AG20443 (cell line): ENCODE data around the gene BBS1.
"Not testable (repeated sequence)": the region's sequence is repeated elsewhere in the genome, so short reads cannot be mapped to it uniquely, and the experiment has no call there.

Experiments used
- DNase-seq: peaks from one replicate; pipeline ENCODE4 v3.0.0; 2012; ENCODE audit warnings: low spot score, mixed read lengths

Gene BBS1

DNA sequence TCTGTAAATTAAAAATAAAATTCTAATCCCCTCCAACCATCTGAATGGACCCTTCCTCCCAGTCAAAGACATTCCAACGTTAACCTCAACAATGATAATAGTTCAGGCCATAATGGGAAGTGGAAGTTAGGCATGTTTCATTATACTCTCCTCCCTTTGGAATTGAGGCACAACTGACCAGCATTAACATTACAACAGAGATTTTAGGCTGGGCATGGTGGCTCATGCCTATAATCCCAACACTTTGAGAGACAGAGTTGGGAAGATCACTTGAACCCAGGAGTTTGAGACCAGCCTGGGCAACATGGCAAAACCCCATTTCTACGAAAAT is 60.4 kb downstream of the BBS1 start:
- no peak for DNase-seq

DNA sequence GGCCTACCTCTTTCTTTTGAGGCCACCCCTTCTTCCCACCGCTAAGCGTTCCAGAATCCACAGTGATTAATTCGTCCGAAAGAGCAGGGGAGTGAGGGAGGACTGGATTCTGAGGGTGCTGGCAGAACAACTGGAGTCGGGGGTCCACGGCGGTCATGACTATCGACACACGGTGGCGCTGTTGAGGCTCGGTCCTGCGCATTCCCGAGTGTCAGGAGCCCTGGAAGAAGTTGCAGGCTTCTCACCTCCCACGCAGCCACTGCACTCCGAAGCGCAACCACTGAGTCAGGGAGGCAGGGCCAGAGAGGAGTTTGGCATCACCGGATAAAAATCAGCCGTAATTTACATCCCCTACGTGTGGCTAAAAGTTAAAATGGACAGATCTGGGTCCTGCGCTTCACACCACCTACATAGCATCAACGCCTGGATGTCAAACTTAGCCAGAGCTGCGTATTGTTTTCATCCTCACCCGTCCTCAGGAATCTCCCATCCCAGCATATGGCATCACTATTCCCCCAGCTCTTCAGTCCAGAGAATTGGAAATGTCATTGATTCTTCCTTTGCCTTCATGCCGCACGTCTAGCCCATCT is 68.7 kb downstream of the BBS1 start:
- DNase-seq, result peak; percentile 93

DNA sequence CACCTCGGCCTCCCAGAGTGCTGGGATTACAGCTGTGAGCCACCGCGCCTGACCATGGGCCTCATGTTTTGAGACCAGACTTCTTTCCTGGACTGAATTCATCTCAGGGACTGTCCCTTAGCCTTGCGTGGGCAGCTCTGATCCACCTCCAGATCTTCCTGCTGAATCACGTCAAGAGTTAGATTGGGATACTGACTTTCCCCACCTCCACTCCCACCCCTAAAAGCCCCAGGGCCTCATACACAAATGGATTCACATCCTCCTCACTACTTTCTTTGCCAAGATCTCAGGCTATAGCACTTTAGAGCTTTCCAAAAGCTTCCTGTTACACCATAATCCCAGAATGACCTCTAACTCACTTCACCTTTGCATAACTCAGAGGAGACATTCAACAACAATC is 70.4 kb downstream of the BBS1 start:
- no peak for DNase-seq

DNA sequence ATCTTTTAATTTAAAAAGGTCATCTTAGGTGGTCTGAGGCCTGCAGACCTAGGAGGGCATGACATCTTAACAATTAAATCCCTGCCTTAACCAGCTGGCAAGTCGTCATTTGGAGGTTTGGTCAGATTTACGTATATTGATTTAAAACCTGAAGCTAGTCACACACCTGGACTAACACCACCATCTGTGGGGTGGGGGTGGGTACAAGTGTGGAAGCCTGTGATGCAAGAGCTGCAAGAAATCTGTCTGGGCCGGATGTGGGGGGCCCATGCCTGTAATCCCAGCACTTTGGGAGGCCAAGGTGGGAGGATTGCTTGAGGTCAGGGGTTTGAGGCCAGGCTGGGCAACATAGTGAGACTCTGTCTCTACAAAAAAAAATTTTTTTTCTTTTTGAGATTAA is 70.8 kb downstream of the BBS1 start:
- DNase-seq, result no peak

DNA sequence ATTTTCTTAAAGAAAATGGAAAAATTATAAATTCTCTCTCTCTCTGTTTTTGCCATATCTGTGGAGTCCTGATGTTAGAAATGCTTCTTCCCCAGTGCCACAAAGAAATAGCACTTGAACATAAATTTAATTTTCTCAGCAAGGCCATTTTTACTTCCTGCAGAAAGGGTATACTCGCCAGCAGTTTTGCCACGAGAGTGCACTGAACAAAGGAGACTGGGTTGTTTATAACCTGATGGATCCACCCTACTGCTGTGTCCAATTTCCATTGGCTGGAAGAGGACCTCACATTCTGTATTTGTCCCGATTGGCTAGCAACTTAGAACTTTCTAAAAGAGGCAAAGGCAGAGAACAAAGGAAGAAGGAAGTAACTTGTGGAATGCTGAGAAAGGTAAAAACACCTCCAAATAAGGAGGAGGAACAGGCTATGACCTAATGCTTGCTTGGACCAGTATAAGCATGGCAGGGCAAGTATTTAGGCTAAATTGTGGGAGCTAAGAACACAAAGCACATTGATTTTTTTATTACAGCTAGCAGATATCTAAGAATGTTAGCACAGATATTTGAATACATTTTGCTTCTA is 72.2 kb downstream of the BBS1 start:
- not testable (repeated sequence) for DNase-seq
